ENCODE measurements around the gene KLF6. TPM values are rescaled to one million over a fixed set of nuclear protein-coding genes. Genes with fewer than 3 reads are reported as not detected.

The KLF6 gene
- total RNA-seq, 1 donor from 2014 or later: 328 TPM

GRCh38 chr10:3793553-3793952 lies 8.5 kb upstream of the KLF6 start:
- no peaks in the 10 kb centered on the region for H3K9me3 Mint-ChIP-seq (ENCODE audit: unreplicated experiment)
- no peak overlapping the region for H3K27ac Mint-ChIP-seq (ENCODE audit: unreplicated experiment)
- no peaks in the 10 kb centered on the region for H3K4me1 Mint-ChIP-seq (ENCODE audit: unreplicated experiment)
- no peak overlapping the region for H3K4me3 Mint-ChIP-seq (ENCODE audit: unreplicated experiment)
- DNase-seq (ENCODE audit: low spot score): no peak
- H3K27me3 Mint-ChIP-seq (ENCODE audit: unreplicated experiment): peaks cover 1% of the 10 kb centered on the region
- no peak for TF ChIP-seq CTCF (IDR thresholded peaks at IDR 0.05; ENCODE audit: unreplicated experiment)
- no peaks in the 10 kb centered on the region for H3K36me3 Mint-ChIP-seq (ENCODE audit: low read depth, unreplicated experiment)

GRCh38 chr10:3792710-3793219 lies 7.8 kb upstream of the KLF6 start:
- Mint-ChIP-seq H3K9me3 (ENCODE audit: unreplicated experiment) (no peaks in the 10 kb centered on the region), H3K36me3 (ENCODE audit: low read depth, unreplicated experiment) (no peaks in the 10 kb centered on the region), H3K27ac (ENCODE audit: unreplicated experiment) (no peak overlapping the region), H3K4me1 (ENCODE audit: unreplicated experiment) (no peaks in the 10 kb centered on the region), H3K4me3 (ENCODE audit: unreplicated experiment) (no peak overlapping the region), H3K27me3 (ENCODE audit: unreplicated experiment) (peaks cover 1% of the 10 kb centered on the region)
- TF ChIP-seq CTCF (IDR thresholded peaks at IDR 0.05; ENCODE audit: unreplicated experiment): no peak
- DNase-seq (ENCODE audit: low spot score): no peak

GRCh38 chr10:3791974-3792633 lies 7.1 kb upstream of the KLF6 start:
- Mint-ChIP-seq H3K36me3 (ENCODE audit: low read depth, unreplicated experiment) (no peaks in the 10 kb centered on the region), H3K9me3 (ENCODE audit: unreplicated experiment) (no peaks in the 10 kb centered on the region), H3K27ac (ENCODE audit: unreplicated experiment) (no peak overlapping the region), H3K4me1 (ENCODE audit: unreplicated experiment) (peaks cover 1% of the 10 kb centered on the region), H3K4me3 (ENCODE audit: unreplicated experiment) (no peak overlapping the region), H3K27me3 (ENCODE audit: unreplicated experiment) (peaks cover 1% of the 10 kb centered on the region)
- DNase-seq (ENCODE audit: low spot score): no peak
- TF ChIP-seq CTCF (IDR thresholded peaks at IDR 0.05; ENCODE audit: unreplicated experiment): no peak

GRCh38 chr10:3790858-3791257 lies 5.8 kb upstream of the KLF6 start:
- no peak overlapping the region for H3K27ac Mint-ChIP-seq (ENCODE audit: unreplicated experiment)
- TF ChIP-seq CTCF (IDR thresholded peaks at IDR 0.05; ENCODE audit: unreplicated experiment): no peak
- no peaks in the 10 kb centered on the region for H3K36me3 Mint-ChIP-seq (ENCODE audit: low read depth, unreplicated experiment)
- peaks cover 9% of the 10 kb centered on the region for H3K27me3 Mint-ChIP-seq (ENCODE audit: unreplicated experiment)
- no peaks in the 10 kb centered on the region for H3K9me3 Mint-ChIP-seq (ENCODE audit: unreplicated experiment)
- H3K4me3 Mint-ChIP-seq (ENCODE audit: unreplicated experiment): no peak overlapping the region
- DNase-seq (ENCODE audit: low spot score): no peak
- peaks cover 11% of the 10 kb centered on the region for H3K4me1 Mint-ChIP-seq (ENCODE audit: unreplicated experiment)

- Mint-ChIP-seq H3K36me3 (ENCODE audit: low read depth, unreplicated experiment) (no peaks in the 10 kb centered on the region), H3K4me1 (ENCODE audit: unreplicated experiment) (peaks cover 11% of the 10 kb centered on the region), H3K9me3 (ENCODE audit: unreplicated experiment) (no peaks in the 10 kb centered on the region), H3K27ac (ENCODE audit: unreplicated experiment) (no peak overlapping the region), H3K27me3 (ENCODE audit: unreplicated experiment) (peaks cover 10% of the 10 kb centered on the region), H3K4me3 (ENCODE audit: unreplicated experiment) (no peak overlapping the region)
- DNase-seq (ENCODE audit: low spot score): no peak
- TF ChIP-seq CTCF (IDR thresholded peaks at IDR 0.05; ENCODE audit: unreplicated experiment): no peak
Measured at GRCh38 chr10:3790272-3790671, 5.3 kb upstream of the KLF6 start.

Measured in endothelial cell (in vitro differentiated cells).